Midbrain (tissue), 1 donor: ENCODE results near the gene ADGRD1.

ENCODE experiments used
- DNase-seq: peaks from one replicate; lab custom pipeline; 2025; lab: John Stamatoyannopoulos, UW

ADGRD1 gene

GRCh38 chr12:131041968-131042833 lies 88.5 kb downstream of the ADGRD1 start:
- no peak for DNase-seq

- DNase-seq = no peak
Observed at GRCh38 chr12:131042834-131043245, 89.1 kb downstream of the ADGRD1 start.

- no peak for DNase-seq
Observed at GRCh38 chr12:131043401-131043871, 89.7 kb downstream of the ADGRD1 start.

GRCh38 chr12:131044136-131044535 lies 90.4 kb downstream of the ADGRD1 start:
- no peak for DNase-seq

GRCh38 chr12:131044760-131045381 lies 91.2 kb downstream of the ADGRD1 start:
- no peak for DNase-seq

- DNase-seq = no peak
Observed at GRCh38 chr12:131045705-131046460, 92.2 kb downstream of the ADGRD1 start.

GRCh38 chr12:131046813-131047788 lies 93.4 kb downstream of the ADGRD1 start:
- DNase-seq = no peak

- DNase-seq = no peak
Observed at GRCh38 chr12:131047789-131048610, 94.3 kb downstream of the ADGRD1 start.

GRCh38 chr12:131048611-131048990 lies 94.9 kb downstream of the ADGRD1 start:
- no peak for DNase-seq

GRCh38 chr12:131049002-131049401 lies 95.3 kb downstream of the ADGRD1 start:
- no peak for DNase-seq

- DNase-seq = no peak
Observed at GRCh38 chr12:131049549-131050339, 96.0 kb downstream of the ADGRD1 start.

GRCh38 chr12:131050463-131051154 lies 96.9 kb downstream of the ADGRD1 start:
- DNase-seq = no peak

- DNase-seq = no peak
Observed at GRCh38 chr12:131051155-131051473, 97.4 kb downstream of the ADGRD1 start.

GRCh38 chr12:131052063-131052781 lies 98.5 kb downstream of the ADGRD1 start:
- DNase-seq = no peak

- DNase-seq = no peak
Observed at GRCh38 chr12:131052929-131053328, 99.2 kb downstream of the ADGRD1 start.

GRCh38 chr12:131053567-131053966 lies 99.9 kb downstream of the ADGRD1 start:
- DNase-seq = no peak

GRCh38 chr12:131054345-131055092 lies 100.8 kb downstream of the ADGRD1 start:
- no peak for DNase-seq

- DNase-seq = no peak
Observed at GRCh38 chr12:131055093-131055465, 101.4 kb downstream of the ADGRD1 start.
